Prostate gland (tissue), 2 donors: ENCODE measurements around the gene CNKSR3.

ENCODE experiments used
- CTCF ChIP-seq, 4 experiments: fragments of 200-600 bp in 2 of 4; fragments of 450-650 bp in 2 of 4; sonication (generic) in 2 of 4; IDR thresholded peaks; 1 replicate in 3 of 4; 2 replicates in 1 of 4; pipeline ENCODE4 v1.5.1; 2016 to 2019; ENCODE audit warnings: antibody characterized with exemption in 4 of 4, mild to moderate bottlenecking in 2 of 4, moderate library complexity in 2 of 4
- POLR2A ChIP-seq: fragments of 450-650 bp; IDR thresholded peaks from one replicate; pipeline ENCODE4 v1.6.1; 2016; ENCODE audit warnings: antibody characterized with exemption, mild to moderate bottlenecking
- POLR2AphosphoS5 ChIP-seq: sonication (generic); formaldehyde crosslinking; IDR thresholded peaks from one replicate; pipeline ENCODE4 v1.6.1; 2017; ENCODE audit warnings: antibody characterized with exemption

- TF ChIP-seq CTCF (IDR thresholded peaks at IDR 0.05): no peak
- no peak for TF ChIP-seq POLR2AphosphoS5
- no peak for TF ChIP-seq POLR2A
These were observed 46.7 kb downstream of the CNKSR3 start for GRCh38 chr6:154463573-154464419.
